Mucosa of descending colon (tissue), 3 donors: ENCODE data around the gene CNTNAP2. TPM values are rescaled to one million over a fixed set of nuclear protein-coding genes. Genes with fewer than 3 reads are reported as not detected.

Experiments used
- ATAC-seq: fragments of 200-7000 bp; cut with Tn5 transposase; one replicate; pipeline ENCODE4 v1.9.1; 2020; ENCODE audit warnings: mild to moderate bottlenecking, moderate library complexity
- DNase-seq, 3 donors: peaks; one replicate each; pipeline ENCODE4 v3.0.0-alpha.2; 2020
- H3K36me3 ChIP-seq: fragments of 200-600 bp; one replicate; pipeline ENCODE4 v1.8.0; 2021; ENCODE audit warnings: low read depth, mild to moderate bottlenecking
- H3K4me1 ChIP-seq: fragments of 200-600 bp; one replicate; pipeline ENCODE4 v1.8.0; 2021; ENCODE audit warnings: low read depth, mild to moderate bottlenecking
- H3K4me3 ChIP-seq: fragments of 200-600 bp; one replicate; pipeline ENCODE4 v1.8.0; 2021; ENCODE audit warnings: mild to moderate bottlenecking
- H3K9me3 ChIP-seq: fragments of 200-600 bp; one replicate; pipeline ENCODE4 v1.8.0; 2021; ENCODE audit warnings: mild to moderate bottlenecking
- CTCF ChIP-seq: fragments of 200-600 bp; IDR thresholded peaks from one replicate; pipeline ENCODE4 v1.8.0; 2022; ENCODE audit warnings: antibody characterized with exemption, mild to moderate bottlenecking
- intact Hi-C, 2 donors: fragments of 100-400 bp; cut with DNase I in 1 of 2; cut with micrococcal nuclease in 1 of 2; formaldehyde crosslinking; loops; one replicate each; pipeline versions ENCODE4 v1.11.0 to v1.11.1; 2022; cut with DNase I, micrococcal nuclease
- total RNA-seq, 3 donors: library from RNA; stranded (reverse); fragmentation: NEBNext Ultra II Directional in 2 of 3; extraction: Animal tissue kit (Norgen Biotek cat#: 25700) in 2 of 3; gene quantifications; one replicate each; pipeline versions ENCODE4 v1.2.1 to v1.2.4, GENCODE V29; 2021 to 2023
- donor health status: DM: no; HTN: no; CAD: no; lungs with moderate emphysema.
- donor health status: DM: no; HTN: no; CAD: no.
- donor health status: DM: no; HTN: yes; CAD: no.

CNTNAP2 gene
- total RNA-seq, 3 donors from 2014 or later = 3.1 to 5.9 (median 4.2) TPM

- Histone ChIP-seq H3K36me3 (no peaks in the 10 kb centered on the region), H3K4me1 (peaks cover 6% of the 10 kb centered on the region), H3K4me3 (no peak overlapping the region), H3K9me3 (no peaks in the 10 kb centered on the region)
- no peak for ATAC-seq
- no peak for TF ChIP-seq CTCF
- intact Hi-C loops = no loop called here
- DNase-seq = no peak
Measured at GRCh38 chr7:148334959-148335577, 2218.5 kb downstream of the CNTNAP2 start.

GRCh38 chr7:148335790-148336189 lies 2219.2 kb downstream of the CNTNAP2 start:
- DNase-seq = no peak
- ATAC-seq = no peak

GRCh38 chr7:148336411-148336810 lies 2219.8 kb downstream of the CNTNAP2 start:
- TF ChIP-seq CTCF = no peak
- no peak overlapping the region for H3K4me3 ChIP-seq
- no peaks in the 10 kb centered on the region for H3K9me3 ChIP-seq
- intact Hi-C loops = no loop called here
- ATAC-seq (no peak), DNase-seq (no peak)
- H3K4me1 ChIP-seq = peaks cover 6% of the 10 kb centered on the region
- H3K36me3 ChIP-seq = no peaks in the 10 kb centered on the region

More at GRCh38 chr7:148335790-148336189, 2219.2 kb downstream of the CNTNAP2 start:
- Histone ChIP-seq H3K9me3 (no peaks in the 10 kb centered on the region), H3K4me1 (peaks cover 6% of the 10 kb centered on the region), H3K4me3 (no peak overlapping the region), H3K36me3 (no peaks in the 10 kb centered on the region)
- intact Hi-C loops = no loop called here
- TF ChIP-seq CTCF = no peak

GRCh38 chr7:148337246-148337965 lies 2220.8 kb downstream of the CNTNAP2 start:
- Histone ChIP-seq H3K36me3 (no peaks in the 10 kb centered on the region), H3K9me3 (no peaks in the 10 kb centered on the region), H3K4me1 (peaks cover 6% of the 10 kb centered on the region), H3K4me3 (no peak overlapping the region)
- intact Hi-C loops = no loop called here
- ATAC-seq (peak; percentile 36), DNase-seq (peak in 1 of 3 donors; percentile 54)
- no peak for TF ChIP-seq CTCF

GRCh38 chr7:148337995-148338747 lies 2221.6 kb downstream of the CNTNAP2 start:
- no peak for TF ChIP-seq CTCF

More at GRCh38 chr7:148337995-148338747, 2221.6 kb downstream of the CNTNAP2 start:
- no peaks in the 10 kb centered on the region for H3K9me3 ChIP-seq
- intact Hi-C loops = no loop called here
- ATAC-seq = no peak
- no peak for DNase-seq
- H3K36me3 ChIP-seq = no peaks in the 10 kb centered on the region
- H3K4me3 ChIP-seq = no peak overlapping the region
- peaks cover 6% of the 10 kb centered on the region for H3K4me1 ChIP-seq
